HepG2 (cell line): ENCODE results near the gene CCND1. TPM values are rescaled to one million over a fixed set of nuclear protein-coding genes. Genes with fewer than 3 reads are reported as not detected.

Experiments
- BRF2 ChIP-seq: sonication (generic); formaldehyde crosslinking; IDR thresholded peaks from 2 replicates; pipeline ENCODE4 v1.8.1; 2022; ENCODE audit warnings: mild to moderate bottlenecking, missing genetic modification reagents
- CBX5 ChIP-seq: sonication (generic); formaldehyde crosslinking; IDR thresholded peaks from 2 replicates; pipeline ENCODE4 v1.4.0; 2020; ENCODE audit warnings: missing genetic modification reagents, borderline replicate concordance
- DMAP1 ChIP-seq: IDR thresholded peaks from 2 replicates; pipeline ENCODE4 v1.6.1; 2016
- GABPA ChIP-seq, 2 experiments: IDR thresholded peaks; 2 replicates each; pipeline ENCODE4 v1.6.1; 2011 to 2016; ENCODE audit warnings: low read depth in 2 of 2, low read length in 1 of 2, missing biosample characterization in 1 of 2, missing genetic modification characterization in 1 of 2
- GATAD2A ChIP-seq: IDR thresholded peaks from 2 replicates; pipeline ENCODE4 v1.6.1; 2016
- HCFC1 ChIP-seq: fragments of 150-350 bp; IDR thresholded peaks from 2 replicates; pipeline ENCODE4 v1.6.1; 2014; ENCODE audit warnings: low read depth, low read length
- ISX ChIP-seq: sonication (generic); formaldehyde crosslinking; conservative IDR thresholded peaks from 2 replicates; pipeline ENCODE4 v1.5.0; 2020; ENCODE audit warnings: missing genetic modification reagents
- MIER3 ChIP-seq: IDR thresholded peaks from 2 replicates; pipeline ENCODE4 v1.6.1; 2016; ENCODE audit warnings: missing compliant biosample characterization, borderline replicate concordance
- RARG ChIP-seq: sonication (generic); formaldehyde crosslinking; IDR thresholded peaks from 2 replicates; pipeline ENCODE4 v1.4.0; 2020; ENCODE audit warnings: low read depth, mild to moderate bottlenecking, missing genetic modification reagents
- SETDB1 ChIP-seq: sonication (generic); formaldehyde crosslinking; IDR thresholded peaks from 2 replicates; pipeline ENCODE4 v1.5.1; 2020; ENCODE audit warnings: missing genetic modification reagents, mild to moderate bottlenecking, borderline replicate concordance
- SOX13 ChIP-seq, 3 experiments: fragments of 450-650 bp in 1 of 3; sonication (generic) in 1 of 3; formaldehyde crosslinking in 1 of 3; IDR thresholded peaks in 2 of 3; conservative IDR thresholded peaks in 1 of 3; 2 replicates each; pipeline versions ENCODE4 v1.5.0 to v1.6.1; 2016 to 2020; ENCODE audit warnings: antibody characterized with exemption in 1 of 3, mild to moderate bottlenecking in 1 of 3, missing compliant biosample characterization in 1 of 3, missing genetic modification reagents in 1 of 3, moderate library complexity in 1 of 3
- SYNCRIP ChIP-seq: fragments of 200-400 bp; formaldehyde crosslinking; IDR thresholded peaks from 2 replicates; pipeline ENCODE4 v1.6.1; 2018; ENCODE audit warnings: mild to moderate bottlenecking, low read depth, low read length; ENCODE audit not compliant: insufficient read depth
- TBX3 ChIP-seq: fragments of 450-650 bp; IDR thresholded peaks from 2 replicates; pipeline ENCODE4 v1.6.1; 2017; ENCODE audit warnings: antibody characterized with exemption, mild to moderate bottlenecking, inconsistent platforms, borderline replicate concordance
- ZFP41 ChIP-seq: sonication (generic); formaldehyde crosslinking; IDR thresholded peaks from 2 replicates; pipeline ENCODE4 v1.4.0; 2020; ENCODE audit warnings: mild to moderate bottlenecking, missing genetic modification reagents, borderline replicate concordance
- ZNF138 ChIP-seq: sonication (generic); formaldehyde crosslinking; IDR thresholded peaks from 2 replicates; pipeline ENCODE4 v1.5.0; 2020; ENCODE audit warnings: mild to moderate bottlenecking, low read depth, missing genetic modification reagents
- ZNF431 ChIP-seq: sonication (generic); formaldehyde crosslinking; IDR thresholded peaks from 2 replicates; pipeline ENCODE4 v1.9.0; 2022; ENCODE audit warnings: missing genetic modification reagents, low read depth, mild to moderate bottlenecking, borderline replicate concordance
- ZNF567 ChIP-seq: sonication (generic); formaldehyde crosslinking; IDR thresholded peaks from 2 replicates; pipeline ENCODE4 v1.8.1; 2023; ENCODE audit warnings: mild to moderate bottlenecking, missing genetic modification reagents, borderline replicate concordance
- ZNF724P ChIP-seq: sonication (generic); formaldehyde crosslinking; IDR thresholded peaks from 2 replicates; pipeline ENCODE4 v1.8.0; 2022; ENCODE audit warnings: missing genetic modification reagents, borderline replicate concordance
- ZNF75D ChIP-seq: sonication (generic); formaldehyde crosslinking; IDR thresholded peaks from 2 replicates; pipeline ENCODE4 v1.8.1; 2023; ENCODE audit warnings: missing genetic modification reagents, mild to moderate bottlenecking, borderline replicate concordance
- ZNF839 ChIP-seq: sonication (generic); formaldehyde crosslinking; IDR thresholded peaks from 2 replicates; pipeline ENCODE4 v1.4.0; 2020; ENCODE audit warnings: missing genetic modification reagents, mild to moderate bottlenecking, borderline replicate concordance
- ZNF883 ChIP-seq: sonication (generic); formaldehyde crosslinking; IDR thresholded peaks from 2 replicates; pipeline ENCODE4 v1.5.1; 2020; ENCODE audit warnings: mild to moderate bottlenecking, missing genetic modification reagents; ENCODE audit errors: not compliant biosample characterization
- ZXDC ChIP-seq: sonication (generic); formaldehyde crosslinking; IDR thresholded peaks from 2 replicates; pipeline ENCODE4 v1.5.0; 2020; ENCODE audit warnings: mild to moderate bottlenecking, missing genetic modification reagents
- polyA plus RNA-seq, 8 experiments: library from polyadenylated mRNA; depleted of rRNA in 3 of 8; stranded (reverse) in 7 of 8; unstranded in 1 of 8; fragments of >200 nt; fragmentation: Illumina TruSeq in 4 of 8; extraction: Trizol in 4 of 8; gene quantifications; 2 replicates each; pipeline versions ENCODE4 v1.2.1 to v1.2.3, GENCODE V29; 2011 to 2016; ENCODE audit warnings: low read depth in 4 of 8, missing spikeins in 1 of 8, mixed read lengths in 1 of 8; ENCODE audit not compliant: insufficient read depth in 1 of 8
- total RNA-seq, 5 experiments: library from RNA; depleted of rRNA; stranded (reverse); fragments of >200 nt; fragmentation: Illumina TruSeq; extraction: Trizol; gene quantifications; 2 replicates each; pipeline ENCODE4 v1.2.3, GENCODE V29; 2016; ENCODE audit warnings: low read depth in 1 of 5
- TF ChIP-seq, protein P1 (sequence below): sonication (generic); formaldehyde crosslinking; IDR thresholded peaks from 2 replicates; pipeline ENCODE4 v1.5.0; 2020; ENCODE audit warnings: mild to moderate bottlenecking, missing genetic modification reagents

The CCND1 gene
- total and polyA plus RNA-seq, 2 of the 13 experiments (the other 11 are each of a cell fraction or from before 2014, with no cell fraction given), result 107 to 136 TPM

DNA sequence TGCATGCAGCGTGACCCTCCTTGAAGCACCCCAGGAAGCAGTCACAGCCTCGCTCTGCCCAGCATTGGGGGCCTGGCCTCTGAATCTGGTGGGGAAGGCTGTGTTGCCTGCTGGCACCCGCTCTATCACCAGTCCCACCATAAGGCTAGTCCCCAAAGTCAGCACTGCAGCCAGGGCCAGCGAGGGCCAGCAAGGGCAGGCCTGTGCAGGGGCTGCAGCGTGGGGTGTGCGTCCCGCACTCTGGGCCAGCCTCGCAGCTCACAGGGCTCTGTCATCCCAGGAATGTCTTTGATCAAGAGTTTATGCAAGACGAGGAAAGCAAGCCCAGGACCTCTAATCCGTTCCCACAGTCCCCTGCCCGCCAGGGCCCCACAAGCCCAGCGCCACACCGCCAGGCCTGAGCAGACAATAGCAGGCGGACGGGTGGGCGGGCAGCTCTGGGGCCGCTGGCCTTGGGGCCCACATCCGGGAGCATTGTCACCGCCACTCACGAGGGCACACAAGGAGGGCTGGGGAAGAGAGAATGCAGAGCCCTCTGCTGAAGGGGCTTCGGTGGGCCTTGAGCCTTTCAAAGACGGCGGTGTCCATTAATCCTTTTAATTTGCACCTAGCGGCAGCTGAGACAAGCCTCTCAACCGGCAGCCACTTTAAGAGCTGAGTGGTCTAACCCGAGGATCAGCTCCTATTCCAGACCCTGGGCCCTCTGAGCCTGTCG is 17.1 kb downstream of the CCND1 start (continued):
- TF ChIP-seq BRF2 (CRISPR knock-in tag), result peak; percentile 23; the same call in 1 of the 2 replicates
- TF ChIP-seq ZNF839 (CRISPR knock-in tag), result no peak
- peak; percentile 34; the same call in 1 of the 2 replicates for TF ChIP-seq TBX3
- TF ChIP-seq ZNF138 (CRISPR knock-in tag), result peak; percentile 69; the same call in 1 of the 2 replicates
- peak; percentile 79; the same call in 1 of the 2 replicates for TF ChIP-seq ZXDC (CRISPR knock-in tag)
- no peak for TF ChIP-seq GABPA (IDR thresholded peaks at IDR 0.05; ENCODE audit: low read depth, low read length)
- peak; percentile 72 for TF ChIP-seq GABPA (CRISPR knock-in tag; IDR thresholded peaks at IDR 0.05; ENCODE audit: low read depth)
- 0 out of 2 replicates have a peak, but pooled peaks have one; percentile 35 for TF ChIP-seq ZNF431
- no peak for TF ChIP-seq SYNCRIP
- peak; percentile 19; the same call in 1 of the 2 replicates for TF ChIP-seq HCFC1
- TF ChIP-seq DMAP1 (CRISPR knock-in tag), result peak; percentile 89
- TF ChIP-seq, protein P1, sequence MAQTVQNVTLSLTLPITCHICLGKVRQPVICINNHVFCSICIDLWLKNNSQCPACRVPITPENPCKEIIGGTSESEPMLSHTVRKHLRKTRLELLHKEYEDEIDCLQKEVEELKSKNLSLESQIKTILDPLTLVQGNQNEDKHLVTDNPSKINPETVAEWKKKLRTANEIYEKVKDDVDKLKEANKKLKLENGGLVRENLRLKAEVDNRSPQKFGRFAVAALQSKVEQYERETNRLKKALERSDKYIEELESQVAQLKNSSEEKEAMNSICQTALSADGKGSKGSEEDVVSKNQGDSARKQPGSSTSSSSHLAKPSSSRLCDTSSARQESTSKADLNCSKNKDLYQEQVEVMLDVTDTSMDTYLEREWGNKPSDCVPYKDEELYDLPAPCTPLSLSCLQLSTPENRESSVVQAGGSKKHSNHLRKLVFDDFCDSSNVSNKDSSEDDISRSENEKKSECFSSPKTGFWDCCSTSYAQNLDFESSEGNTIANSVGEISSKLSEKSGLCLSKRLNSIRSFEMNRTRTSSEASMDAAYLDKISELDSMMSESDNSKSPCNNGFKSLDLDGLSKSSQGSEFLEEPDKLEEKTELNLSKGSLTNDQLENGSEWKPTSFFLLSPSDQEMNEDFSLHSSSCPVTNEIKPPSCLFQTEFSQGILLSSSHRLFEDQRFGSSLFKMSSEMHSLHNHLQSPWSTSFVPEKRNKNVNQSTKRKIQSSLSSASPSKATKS (CRISPR knock-in tag), result no peak
- no peak for TF ChIP-seq SETDB1 (CRISPR knock-in tag)
- TF ChIP-seq ZNF567 (CRISPR knock-in tag), result no peak
- peak; percentile 97 for TF ChIP-seq GATAD2A (CRISPR knock-in tag)
- TF ChIP-seq ZNF724P (CRISPR knock-in tag), result peak; percentile 75; the same call in 1 of the 2 replicates
- TF ChIP-seq RARG (CRISPR knock-in tag), result no peak
- TF ChIP-seq SOX13 (IDR thresholded peaks at IDR 0.05), result peak; percentile 99
- TF ChIP-seq SOX13 (CRISPR knock-in tag; conservative IDR thresholded peaks at IDR 0.05 in 1 of 2, IDR thresholded peaks at IDR 0.05 in 1 of 2), result peak in 1 of 2 experiments; percentile 100; a peak in 2 of 4 replicates
- TF ChIP-seq MIER3 (CRISPR knock-in tag), result peak; percentile 41; the same call in 1 of the 2 replicates
- no peak for TF ChIP-seq ZNF883 (CRISPR knock-in tag)
- TF ChIP-seq ISX (CRISPR knock-in tag), result no peak
- peak; percentile 6; the same call in 1 of the 2 replicates for TF ChIP-seq ZFP41 (CRISPR knock-in tag)
- TF ChIP-seq ZNF75D (CRISPR knock-in tag), result no peak
- TF ChIP-seq CBX5 (CRISPR knock-in tag), result peak; percentile 88; the same call in 1 of the 2 replicates
